Smooth muscle cell (in vitro differentiated cells): Measurements from ENCODE around the gene FAS. TPM values are rescaled to one million over a fixed set of nuclear protein-coding genes. Genes with fewer than 3 reads are reported as not detected.

ENCODE experiments used
- DNase-seq: peaks from one replicate; lab custom pipeline; 2025; ENCODE audit not compliant: unreplicated experiment; lab: John Stamatoyannopoulos, UW
- H2AFZ ChIP-seq: fragments of 200-600 bp; sonication (generic); 2 replicates; pipeline ENCODE4 v1.6.0; 2016; ENCODE audit warnings: antibody characterized with exemption, low read depth, mild to moderate bottlenecking
- H3F3A ChIP-seq: fragments of 200-600 bp; sonication (generic); 2 replicates; pipeline ENCODE4 v1.6.0; 2017; ENCODE audit warnings: antibody characterized with exemption, low read depth
- H3K27ac ChIP-seq: fragments of 200-600 bp; sonication (generic); 2 replicates; pipeline ENCODE4 v1.5.1; 2016; ENCODE audit warnings: low read depth, mild to moderate bottlenecking
- H3K27me3 ChIP-seq: fragments of 200-600 bp; sonication (generic); 2 replicates; pipeline ENCODE4 v1.6.1; 2016; ENCODE audit warnings: low read depth, mild to moderate bottlenecking
- H3K36me3 ChIP-seq: fragments of 200-600 bp; sonication (generic); 2 replicates; pipeline ENCODE4 v1.5.1; 2016; ENCODE audit warnings: low read depth
- H3K4me1 ChIP-seq: fragments of 200-600 bp; sonication (generic); 2 replicates; pipeline ENCODE4 v1.5.1; 2016; ENCODE audit warnings: low read depth
- H3K4me2 ChIP-seq: fragments of 200-600 bp; sonication (generic); 2 replicates; pipeline ENCODE4 v1.6.0; 2016; ENCODE audit warnings: mild to moderate bottlenecking
- H3K4me3 ChIP-seq: fragments of 200-600 bp; sonication (generic); 2 replicates; pipeline ENCODE4 v1.5.1; 2016; ENCODE audit warnings: mild to moderate bottlenecking
- H3K79me2 ChIP-seq: fragments of 200-600 bp; sonication (generic); 2 replicates; pipeline ENCODE4 v1.6.0; 2016; ENCODE audit warnings: low read depth, mild to moderate bottlenecking
- H3K9ac ChIP-seq: fragments of 200-600 bp; sonication (generic); 2 replicates; pipeline ENCODE4 v1.6.0; 2016; ENCODE audit warnings: low read depth
- H3K9me3 ChIP-seq: fragments of 200-600 bp; sonication (generic); replicated peaks from 2 replicates; pipeline ENCODE4 v1.5.1; 2016; ENCODE audit warnings: low read depth
- H4K20me1 ChIP-seq: fragments of 200-600 bp; sonication (generic); 2 replicates; pipeline ENCODE4 v1.6.0; 2016; ENCODE audit warnings: low read depth
- CTCF ChIP-seq: fragments of 200-600 bp; sonication (generic); IDR thresholded peaks from 2 replicates; pipeline ENCODE4 v1.5.1; 2017; ENCODE audit warnings: borderline replicate concordance, mild to moderate bottlenecking, antibody characterized with exemption; ENCODE audit not compliant: insufficient read depth, poor library complexity, severe bottlenecking
- WGBS: methylation state at CpG from one replicate; pipeline ENCODE4 v1.1.7; 2016; ENCODE audit warnings: low lambda C conversion rate; 5-methylcytosine and 5-hydroxymethylcytosine counted together
- polyA plus RNA-seq: library from polyadenylated mRNA; unstranded; fragments of >200 nt; fragmentation: Nextera tagmentation; extraction: Ambion mirVana; gene quantifications from 2 replicates; pipeline ENCODE4 v1.2.1, GENCODE V29; 2016
- total RNA-seq: library from RNA; depleted of rRNA; stranded (reverse); fragments of >200 nt; gene quantifications from 2 replicates; pipeline ENCODE4 v1.2.3, GENCODE V29; 2014

Gene FAS
- total and polyA plus RNA-seq, 2 experiments from 2014 or later = 14.4 to 21.8 TPM

- H3K27me3 ChIP-seq = no peaks in the 10 kb centered on the region
- TF ChIP-seq CTCF = no peak
- H3K27ac ChIP-seq = no peak overlapping the region
- H3K79me2 ChIP-seq = no peaks in the 10 kb centered on the region
- no peak overlapping the region for H2AFZ ChIP-seq
- H3K9me3 ChIP-seq = no peaks in the 10 kb centered on the region
- H3F3A ChIP-seq = no peaks in the 10 kb centered on the region
- DNase-seq = no peak
- H3K36me3 ChIP-seq = no peaks in the 10 kb centered on the region
- H3K9ac ChIP-seq = no peak overlapping the region
- peaks cover 7% of the 10 kb centered on the region for H3K4me1 ChIP-seq
- no peaks in the 10 kb centered on the region for H4K20me1 ChIP-seq
- H3K4me2 ChIP-seq = no peak overlapping the region
- H3K4me3 ChIP-seq = no peak overlapping the region
Measured at GRCh38 chr10:88961266-88961665, 29.3 kb upstream of the FAS start.

- Histone ChIP-seq H3K4me3 (no peak overlapping the region), H3K27me3 (no peaks in the 10 kb centered on the region), H2AFZ (no peak overlapping the region), H3K4me1 (peaks cover 7% of the 10 kb centered on the region), H3K9me3 (no peaks in the 10 kb centered on the region), H3K36me3 (no peaks in the 10 kb centered on the region), H3K9ac (no peak overlapping the region), H3K79me2 (no peaks in the 10 kb centered on the region), H4K20me1 (no peaks in the 10 kb centered on the region), H3F3A (no peaks in the 10 kb centered on the region), H3K4me2 (no peak overlapping the region), H3K27ac (no peak overlapping the region)
- 55% methylated on average over 2 of the region's 2 CpGs for WGBS
- DNase-seq = no peak
- TF ChIP-seq CTCF = no peak
Measured at GRCh38 chr10:88962336-88962735, 28.3 kb upstream of the FAS start.

GRCh38 chr10:88963318-88963717 is 27.3 kb upstream of the FAS start:
- no peak overlapping the region for H3K4me2 ChIP-seq
- H3F3A ChIP-seq = no peaks in the 10 kb centered on the region
- no peak overlapping the region for H3K27ac ChIP-seq
- H4K20me1 ChIP-seq = no peaks in the 10 kb centered on the region
- no peaks in the 10 kb centered on the region for H3K36me3 ChIP-seq
- no peaks in the 10 kb centered on the region for H3K79me2 ChIP-seq
- 98% methylated on average over 2 of the region's 2 CpGs for WGBS
- no peak overlapping the region for H2AFZ ChIP-seq
- DNase-seq = no peak
- no peak overlapping the region for H3K4me3 ChIP-seq
- no peaks in the 10 kb centered on the region for H3K9me3 ChIP-seq
- no peak for TF ChIP-seq CTCF
- peaks cover 7% of the 10 kb centered on the region for H3K4me1 ChIP-seq
- no peak overlapping the region for H3K9ac ChIP-seq
- H3K27me3 ChIP-seq = no peaks in the 10 kb centered on the region

GRCh38 chr10:88964360-88964759 is 26.2 kb upstream of the FAS start:
- Histone ChIP-seq H3K36me3 (no peaks in the 10 kb centered on the region), H3F3A (no peaks in the 10 kb centered on the region), H3K4me2 (no peak overlapping the region), H4K20me1 (no peaks in the 10 kb centered on the region), H3K9ac (no peak overlapping the region), H3K9me3 (no peaks in the 10 kb centered on the region), H3K79me2 (no peaks in the 10 kb centered on the region), H3K27me3 (no peaks in the 10 kb centered on the region), H2AFZ (peak overlapping the region; percentile 28), H3K4me3 (no peak overlapping the region), H3K4me1 (peaks cover 7% of the 10 kb centered on the region), H3K27ac (no peak overlapping the region)
- no peak for TF ChIP-seq CTCF
- DNase-seq = no peak
- 100% methylated on average over 1 of the region's 1 CpG for WGBS
